ENCODE data around the gene PZP. TPM values are rescaled to one million over a fixed set of nuclear protein-coding genes. Genes with fewer than 3 reads are reported as not detected.

PZP gene
- total and polyA plus RNA-seq, 2 of the 13 experiments (the other 11 are each of a cell fraction or from before 2014, with no cell fraction given), result 0.07 to 0.89 TPM

DNA sequence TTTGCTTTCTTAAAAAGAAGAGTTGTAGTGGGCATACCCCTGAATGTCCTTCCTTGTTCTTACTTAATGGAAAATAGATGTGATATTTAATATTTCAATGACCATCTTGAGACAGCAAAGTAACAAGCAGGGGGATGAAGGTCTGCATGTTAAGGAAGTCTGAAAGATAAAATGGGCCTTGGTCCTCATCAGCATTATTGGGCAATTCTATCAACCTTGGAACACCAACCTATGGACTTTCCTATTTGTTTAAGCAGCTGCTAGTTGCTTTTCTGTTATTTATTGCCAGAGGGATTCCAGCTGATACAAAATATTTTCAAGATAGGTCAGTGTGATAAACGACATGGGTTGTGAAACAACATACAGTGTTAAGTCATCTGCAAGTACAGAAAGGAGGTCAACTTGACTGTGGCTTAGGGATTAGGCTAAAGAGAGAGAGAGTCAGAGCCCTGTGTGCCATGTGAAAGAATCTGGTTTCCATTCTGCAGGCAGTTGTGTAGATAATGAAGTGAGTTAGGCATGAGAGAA, 76.1 kb downstream of the PZP start (continued):
- TF ChIP-seq, protein P1, sequence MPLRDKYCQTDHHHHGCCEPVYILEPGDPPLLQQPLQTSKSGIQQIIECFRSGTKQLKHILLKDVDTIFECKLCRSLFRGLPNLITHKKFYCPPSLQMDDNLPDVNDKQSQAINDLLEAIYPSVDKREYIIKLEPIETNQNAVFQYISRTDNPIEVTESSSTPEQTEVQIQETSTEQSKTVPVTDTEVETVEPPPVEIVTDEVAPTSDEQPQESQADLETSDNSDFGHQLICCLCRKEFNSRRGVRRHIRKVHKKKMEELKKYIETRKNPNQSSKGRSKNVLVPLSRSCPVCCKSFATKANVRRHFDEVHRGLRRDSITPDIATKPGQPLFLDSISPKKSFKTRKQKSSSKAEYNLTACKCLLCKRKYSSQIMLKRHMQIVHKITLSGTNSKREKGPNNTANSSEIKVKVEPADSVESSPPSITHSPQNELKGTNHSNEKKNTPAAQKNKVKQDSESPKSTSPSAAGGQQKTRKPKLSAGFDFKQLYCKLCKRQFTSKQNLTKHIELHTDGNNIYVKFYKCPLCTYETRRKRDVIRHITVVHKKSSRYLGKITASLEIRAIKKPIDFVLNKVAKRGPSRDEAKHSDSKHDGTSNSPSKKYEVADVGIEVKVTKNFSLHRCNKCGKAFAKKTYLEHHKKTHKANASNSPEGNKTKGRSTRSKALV (CRISPR knock-in tag; IDR thresholded peaks at IDR 0.05), result no peak
- TF ChIP-seq, protein P2, sequence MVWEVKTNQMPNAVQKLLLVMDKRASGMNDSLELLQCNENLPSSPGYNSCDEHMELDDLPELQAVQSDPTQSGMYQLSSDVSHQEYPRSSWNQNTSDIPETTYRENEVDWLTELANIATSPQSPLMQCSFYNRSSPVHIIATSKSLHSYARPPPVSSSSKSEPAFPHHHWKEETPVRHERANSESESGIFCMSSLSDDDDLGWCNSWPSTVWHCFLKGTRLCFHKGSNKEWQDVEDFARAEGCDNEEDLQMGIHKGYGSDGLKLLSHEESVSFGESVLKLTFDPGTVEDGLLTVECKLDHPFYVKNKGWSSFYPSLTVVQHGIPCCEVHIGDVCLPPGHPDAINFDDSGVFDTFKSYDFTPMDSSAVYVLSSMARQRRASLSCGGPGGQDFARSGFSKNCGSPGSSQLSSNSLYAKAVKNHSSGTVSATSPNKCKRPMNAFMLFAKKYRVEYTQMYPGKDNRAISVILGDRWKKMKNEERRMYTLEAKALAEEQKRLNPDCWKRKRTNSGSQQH (CRISPR knock-in tag; IDR thresholded peaks at IDR 0.05; ENCODE audit: low read depth), result peak; percentile 68; the same call in 1 of the 2 replicates
- TF ChIP-seq HNF4G (IDR thresholded peaks at IDR 0.05; ENCODE audit: borderline replicate concordance, low read depth, low read length) (peak; percentile 100), HNF4G (CRISPR knock-in tag; IDR thresholded peaks at IDR 0.05; ENCODE audit: borderline replicate concordance, low read depth) (peak; percentile 93), ZNF772 (CRISPR knock-in tag; IDR thresholded peaks at IDR 0.05) (peak; percentile 92; the same call in 1 of the 2 replicates), SIN3A (IDR thresholded peaks at IDR 0.05; ENCODE audit: borderline replicate concordance, low read depth, low read length) (peak; percentile 47; the same call in 1 of the 2 replicates), ZNF296 (CRISPR knock-in tag; conservative IDR thresholded peaks at IDR 0.05) (no peak), SKI (IDR thresholded peaks at IDR 0.05; ENCODE audit: partially characterized antibody) (peak; percentile 97), CHD4 (IDR thresholded peaks at IDR 0.05; ENCODE audit: borderline replicate concordance, low read length) (peak; percentile 19; the same call in 1 of the 2 replicates), SPEN (CRISPR knock-in tag; IDR thresholded peaks at IDR 0.05; ENCODE audit: low read depth) (peak; percentile 67; the same call in 1 of the 2 replicates), NCOA5 (CRISPR knock-in tag; IDR thresholded peaks at IDR 0.05) (no peak), RARA (CRISPR knock-in tag; IDR thresholded peaks at IDR 0.05) (peak; percentile 99), ZNF354B (CRISPR knock-in tag; IDR thresholded peaks at IDR 0.05) (peak; percentile 50; the same call in 1 of the 2 replicates), ETV5 (CRISPR knock-in tag; IDR thresholded peaks at IDR 0.05; ENCODE audit: borderline replicate concordance) (peak; percentile 81; the same call in 1 of the 2 replicates), ZNF775 (CRISPR knock-in tag; IDR thresholded peaks at IDR 0.05; ENCODE audit: borderline replicate concordance) (no peak), RAD51 (IDR thresholded peaks at IDR 0.05; ENCODE audit: borderline replicate concordance) (no peak), ATAD3A (CRISPR knock-in tag; IDR thresholded peaks at IDR 0.05) (no peak), ZKSCAN5 (CRISPR knock-in tag; IDR thresholded peaks at IDR 0.05) (no peak), RBAK (CRISPR knock-in tag; IDR thresholded peaks at IDR 0.05) (0 out of 2 replicates have a peak, but pooled peaks have one; percentile 65), ZNF33B (CRISPR knock-in tag; IDR thresholded peaks at IDR 0.05) (0 out of 2 replicates have a peak, but pooled peaks have one; percentile 44), CCAR2 (optimal IDR thresholded peaks at IDR 0.05; ENCODE audit: low read depth, low read length) (no peak), JUND (CRISPR knock-in tag; IDR thresholded peaks at IDR 0.05) (peak; percentile 79), DMAP1 (CRISPR knock-in tag; IDR thresholded peaks at IDR 0.05) (peak; percentile 84), TCF12 (IDR thresholded peaks at IDR 0.05) (no peak), TCF12 (CRISPR knock-in tag; IDR thresholded peaks at IDR 0.05) (peak; percentile 97), NONO (IDR thresholded peaks at IDR 0.05) (no peak), NONO (CRISPR knock-in tag; conservative IDR thresholded peaks at IDR 0.05) (peak; percentile 75), ZNF761 (CRISPR knock-in tag; conservative IDR thresholded peaks at IDR 0.05) (0 out of 2 replicates have a peak, but pooled peaks have one; percentile 58), IKZF1 (IDR thresholded peaks at IDR 0.05) (no peak), NFE2 (CRISPR knock-in tag; IDR thresholded peaks at IDR 0.05) (no peak), CENPT (CRISPR knock-in tag; IDR thresholded peaks at IDR 0.05; ENCODE audit: low read depth) (no peak), PITX1 (CRISPR knock-in tag; IDR thresholded peaks at IDR 0.05) (peak; percentile 100)
